GM21526 (cell line): ENCODE results near the gene HCN3.
A peak's percentile ranks its signal among the peaks of the same experiment; 100 is the strongest.

ENCODE experiments used
- ATAC-seq: cut with Tn5 transposase; IDR thresholded peaks from one replicate; pipeline ENCODE4 v1.9.1; 2021; ENCODE audit warnings: moderate library complexity; ENCODE audit not compliant: unreplicated experiment, low FRiP score

The HCN3 gene

DNA sequence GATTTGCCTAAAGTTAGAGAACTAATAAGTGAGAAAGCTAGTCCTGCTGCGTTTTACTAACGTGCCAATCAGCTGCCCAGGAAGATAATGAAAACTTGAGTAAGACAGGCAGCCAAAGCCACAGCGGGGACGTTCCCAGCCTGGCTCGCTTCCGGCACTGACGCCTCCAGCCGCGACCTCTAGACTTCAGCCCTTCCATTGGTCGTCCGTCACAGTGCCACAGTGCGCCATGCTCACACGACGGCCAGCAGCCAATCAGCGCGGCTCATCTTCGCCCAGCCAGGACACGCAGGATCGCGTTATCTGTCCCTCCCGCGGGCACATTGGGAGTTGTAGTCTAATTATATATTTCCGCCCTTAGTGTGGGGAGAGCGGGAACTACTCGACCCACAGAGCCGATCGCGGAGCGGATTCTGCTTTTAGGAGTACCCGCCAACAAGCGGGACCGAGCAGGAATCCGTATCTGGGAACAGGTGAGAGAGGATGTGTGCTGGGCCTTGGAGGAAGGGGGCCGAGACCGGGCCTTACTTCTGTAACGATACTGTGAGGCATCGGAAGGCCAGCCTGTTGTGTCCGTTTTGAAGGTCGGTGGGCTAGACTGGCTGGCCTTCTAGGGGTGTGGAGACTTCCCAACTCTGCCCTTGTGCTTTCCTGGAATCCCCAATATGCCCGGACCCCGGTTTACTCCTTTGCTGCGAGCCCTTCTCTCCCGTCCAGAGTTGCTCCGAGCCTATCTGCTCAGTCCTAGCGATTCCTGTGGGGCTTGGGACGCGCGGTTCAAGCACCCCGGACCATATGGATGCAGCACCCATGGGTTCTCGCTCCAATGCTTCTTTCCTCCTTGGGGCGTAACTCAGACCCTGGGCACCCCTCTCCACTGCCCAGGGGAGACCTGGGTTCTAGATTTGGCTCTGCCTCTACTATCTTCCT lies 31.5 kb downstream of the HCN3 start, which contains the start of gene FDPS:
Gene FDPS (plus strand): TSS at position 374 of the 930 bp plus-strand sequence. CDS start 924 bp downstream, outside the sequence.
- peak; percentile 93 for ATAC-seq

DNA sequence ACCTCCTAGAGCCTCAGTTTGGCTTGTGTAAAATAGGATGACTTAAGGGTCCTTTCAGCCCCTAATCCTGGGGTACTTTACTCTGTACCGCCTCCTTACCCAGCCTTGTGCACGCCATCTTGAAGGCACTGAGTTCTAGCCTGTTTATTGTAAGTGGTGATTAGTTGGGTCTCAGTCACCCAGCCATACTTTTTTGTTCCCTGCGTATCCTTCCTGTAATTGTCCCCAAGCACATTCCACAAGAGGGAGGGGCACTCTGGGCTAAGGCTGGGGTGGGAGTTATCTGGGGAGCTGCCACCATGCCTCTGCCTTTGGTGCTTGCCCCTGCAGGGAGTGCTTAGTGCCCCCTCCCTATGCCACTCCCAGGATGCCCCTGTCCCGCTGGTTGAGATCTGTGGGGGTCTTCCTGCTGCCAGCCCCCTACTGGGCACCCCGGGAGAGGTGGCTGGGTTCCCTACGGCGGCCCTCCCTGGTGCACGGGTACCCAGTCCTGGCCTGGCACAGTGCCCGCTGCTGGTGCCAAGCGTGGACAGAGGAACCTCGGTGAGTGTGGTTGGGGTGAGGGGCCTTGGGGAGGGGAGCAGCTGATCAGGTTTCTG lies 32.3 kb downstream of the HCN3 start:
- no peak for ATAC-seq

DNA sequence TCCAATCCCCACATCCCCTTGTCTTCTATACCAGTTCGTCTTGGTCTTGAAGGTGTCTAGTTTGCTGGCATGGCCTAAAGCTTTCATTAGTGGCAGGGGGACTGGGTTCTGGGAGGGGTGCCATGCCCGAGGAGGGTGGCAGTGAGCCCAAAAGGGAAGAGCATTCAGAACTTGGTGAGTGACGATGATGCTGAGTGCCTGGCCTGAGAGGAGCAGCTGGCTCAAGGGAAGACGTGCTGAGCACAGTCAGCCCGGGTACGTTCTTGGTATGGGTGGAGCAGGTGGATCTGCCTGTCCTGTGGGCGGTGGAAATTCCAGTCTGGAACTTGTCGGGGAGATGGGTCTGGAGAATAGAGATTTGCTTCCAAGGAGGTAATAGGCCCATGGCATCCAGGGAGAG lies 36.0 kb downstream of the HCN3 start:
- no peak for ATAC-seq

DNA sequence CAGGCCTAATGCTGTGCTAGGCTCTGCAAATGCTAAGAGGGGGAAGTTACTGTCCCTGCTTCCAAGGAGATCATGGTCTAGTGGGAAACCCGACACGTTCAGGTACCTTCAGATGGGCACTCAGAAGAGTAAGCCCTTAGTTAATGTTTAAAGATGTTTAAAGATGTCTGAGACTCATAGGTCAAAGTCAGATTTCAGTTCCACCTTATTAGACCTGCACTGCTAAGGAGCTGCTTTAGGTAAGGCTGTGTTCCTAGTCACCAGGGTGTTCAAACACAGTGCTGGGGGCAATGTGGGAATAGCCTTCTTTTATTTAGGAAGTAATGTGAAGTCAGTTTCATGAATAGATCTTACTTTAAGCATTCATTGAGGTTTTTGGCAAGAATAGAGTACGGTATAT lies 39.7 kb downstream of the HCN3 start:
- ATAC-seq, result no peak

DNA sequence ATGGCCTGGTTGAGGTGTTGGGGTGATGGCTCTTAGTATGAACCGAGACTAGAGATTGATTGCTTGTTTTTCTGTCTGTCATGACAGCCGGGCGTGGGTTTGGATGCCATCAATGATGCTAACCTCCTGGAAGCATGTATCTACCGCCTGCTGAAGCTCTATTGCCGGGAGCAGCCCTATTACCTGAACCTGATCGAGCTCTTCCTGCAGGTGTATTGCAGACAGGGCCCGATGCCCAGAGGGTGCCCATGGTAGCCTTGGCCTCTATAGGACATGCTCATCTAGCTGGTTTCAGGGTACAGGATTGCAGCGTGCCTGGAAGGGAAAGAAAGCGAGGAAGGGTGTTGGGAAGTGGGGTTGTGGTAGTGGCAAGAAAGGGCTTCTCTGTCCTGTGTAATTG lies 40.8 kb downstream of the HCN3 start:
- ATAC-seq, result no peak

DNA sequence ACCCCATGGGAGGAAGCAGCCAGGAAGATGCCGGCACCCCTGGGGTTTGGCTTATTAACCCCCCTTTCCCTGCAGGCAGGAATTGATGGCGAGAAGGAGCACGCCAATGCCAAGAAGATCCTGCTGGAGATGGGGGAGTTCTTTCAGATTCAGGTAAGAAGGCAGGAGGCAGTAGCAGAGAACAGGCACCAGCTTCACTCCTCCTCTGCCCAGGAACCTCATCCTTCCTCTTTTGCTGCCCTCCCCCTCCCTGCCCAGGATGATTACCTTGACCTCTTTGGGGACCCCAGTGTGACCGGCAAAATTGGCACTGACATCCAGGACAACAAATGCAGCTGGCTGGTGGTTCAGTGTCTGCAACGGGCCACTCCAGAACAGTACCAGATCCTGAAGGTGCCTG lies 42.3 kb downstream of the HCN3 start:
- ATAC-seq, result no peak

DNA sequence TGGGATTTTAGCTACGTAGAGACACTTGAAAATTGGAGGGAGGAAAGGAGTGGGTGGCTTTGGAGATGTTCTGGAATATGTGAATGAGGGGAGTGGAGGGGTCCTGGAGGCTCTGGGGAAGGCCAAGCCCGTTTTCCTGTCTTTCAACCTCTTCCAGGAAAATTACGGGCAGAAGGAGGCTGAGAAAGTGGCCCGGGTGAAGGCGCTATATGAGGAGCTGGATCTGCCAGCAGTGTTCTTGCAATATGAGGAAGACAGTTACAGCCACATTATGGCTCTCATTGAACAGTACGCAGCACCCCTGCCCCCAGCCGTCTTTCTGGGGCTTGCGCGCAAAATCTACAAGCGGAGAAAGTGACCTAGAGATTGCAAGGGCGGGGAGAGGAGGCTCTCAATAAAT lies 43.0 kb downstream of the HCN3 start:
- ATAC-seq, result no peak

DNA sequence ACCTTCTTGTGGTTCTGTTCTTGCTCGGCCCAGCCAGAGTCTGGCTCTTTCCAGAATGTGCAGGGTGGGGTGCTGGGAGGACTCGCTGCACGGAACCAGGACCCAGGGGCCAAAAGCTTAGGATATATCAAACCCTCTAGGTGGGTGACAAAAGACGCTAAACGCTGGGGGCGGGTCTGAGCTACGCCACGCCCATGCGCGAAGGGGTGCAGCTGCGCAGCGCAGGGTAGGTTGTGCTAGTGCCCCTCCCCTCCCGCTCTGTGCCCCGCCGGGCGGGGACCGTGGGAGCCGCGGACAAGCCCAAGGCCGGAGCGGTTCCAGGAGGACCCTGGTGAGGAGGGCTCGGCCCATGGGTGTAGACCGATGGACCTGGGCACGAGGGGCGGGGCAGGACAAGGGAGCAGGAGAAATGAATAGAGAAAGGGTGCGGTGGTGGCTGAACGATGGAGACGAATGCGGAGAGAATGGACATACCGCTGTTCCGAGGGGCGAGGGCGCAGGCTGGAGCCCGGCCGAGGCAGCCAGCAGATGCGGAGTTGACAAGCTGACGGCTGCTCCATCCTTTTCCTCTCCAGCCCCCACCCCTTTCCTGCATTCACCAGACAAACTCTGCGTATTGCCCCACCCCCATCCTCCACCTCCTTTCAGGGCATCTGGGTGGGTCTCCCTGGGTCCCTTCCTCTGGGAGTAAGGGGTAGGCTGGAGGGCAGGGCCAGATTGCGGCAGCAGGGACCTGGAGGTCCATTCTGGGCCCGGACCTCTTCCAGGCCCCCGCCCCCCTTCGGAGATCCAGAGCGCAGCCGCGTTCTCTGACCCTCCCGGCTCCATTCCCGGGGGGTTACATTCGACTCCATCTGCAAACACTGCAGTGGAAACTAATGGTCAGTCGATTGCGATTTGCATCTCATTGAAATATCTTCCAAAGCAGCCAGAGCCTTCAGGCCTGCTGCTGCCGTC lies 43.7 kb downstream of the HCN3 start, which contains the start of gene RUSC1:
Gene RUSC1 (plus strand): TSS at position 234 of the 957 bp plus-strand sequence. CDS start 880 bp downstream, outside the sequence.
- no peak for ATAC-seq

DNA sequence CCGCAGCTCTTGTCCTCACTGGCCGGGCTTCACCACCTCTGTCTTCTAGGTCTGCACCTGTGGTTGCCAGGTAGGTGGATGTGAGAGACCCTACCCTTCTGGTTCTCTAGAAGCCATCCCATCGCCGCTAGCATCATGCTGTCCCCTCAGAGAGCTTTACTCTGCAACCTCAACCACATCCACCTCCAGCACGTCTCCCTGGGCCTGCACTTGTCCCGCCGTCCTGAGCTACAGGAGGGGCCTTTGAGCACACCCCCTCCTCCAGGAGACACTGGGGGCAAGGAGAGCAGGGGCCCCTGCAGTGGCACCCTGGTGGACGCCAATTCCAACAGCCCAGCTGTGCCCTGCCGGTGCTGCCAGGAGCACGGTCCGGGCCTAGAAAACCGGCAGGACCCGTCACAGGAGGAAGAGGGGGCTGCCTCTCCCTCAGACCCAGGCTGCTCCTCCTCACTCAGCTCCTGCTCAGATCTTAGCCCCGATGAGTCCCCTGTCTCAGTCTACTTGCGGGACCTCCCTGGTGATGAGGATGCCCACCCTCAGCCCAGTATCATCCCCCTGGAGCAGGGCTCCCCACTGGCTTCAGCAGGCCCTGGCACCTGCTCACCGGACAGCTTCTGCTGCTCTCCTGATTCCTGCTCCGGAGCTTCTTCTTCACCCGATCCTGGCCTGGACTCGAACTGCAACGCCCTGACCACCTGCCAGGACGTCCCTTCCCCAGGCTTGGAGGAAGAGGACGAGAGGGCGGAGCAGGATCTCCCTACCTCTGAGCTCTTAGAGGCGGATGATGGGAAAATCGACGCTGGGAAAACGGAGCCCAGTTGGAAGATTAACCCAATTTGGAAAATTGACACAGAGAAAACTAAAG lies 44.6 kb downstream of the HCN3 start:
- ATAC-seq, result no peak

DNA sequence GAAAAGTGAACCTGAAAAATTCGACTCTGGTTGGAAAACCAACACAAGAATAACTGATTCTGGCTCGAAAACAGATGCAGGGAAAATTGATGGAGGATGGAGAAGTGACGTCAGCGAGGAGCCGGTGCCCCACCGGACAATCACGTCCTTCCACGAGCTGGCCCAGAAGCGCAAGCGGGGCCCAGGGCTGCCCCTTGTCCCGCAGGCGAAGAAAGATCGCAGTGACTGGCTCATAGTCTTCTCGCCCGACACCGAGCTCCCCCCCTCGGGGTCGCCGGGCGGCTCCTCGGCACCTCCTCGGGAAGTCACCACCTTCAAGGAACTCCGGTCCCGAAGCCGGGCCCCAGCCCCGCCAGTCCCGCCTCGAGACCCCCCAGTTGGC lies 45.3 kb downstream of the HCN3 start:
- no peak for ATAC-seq

DNA sequence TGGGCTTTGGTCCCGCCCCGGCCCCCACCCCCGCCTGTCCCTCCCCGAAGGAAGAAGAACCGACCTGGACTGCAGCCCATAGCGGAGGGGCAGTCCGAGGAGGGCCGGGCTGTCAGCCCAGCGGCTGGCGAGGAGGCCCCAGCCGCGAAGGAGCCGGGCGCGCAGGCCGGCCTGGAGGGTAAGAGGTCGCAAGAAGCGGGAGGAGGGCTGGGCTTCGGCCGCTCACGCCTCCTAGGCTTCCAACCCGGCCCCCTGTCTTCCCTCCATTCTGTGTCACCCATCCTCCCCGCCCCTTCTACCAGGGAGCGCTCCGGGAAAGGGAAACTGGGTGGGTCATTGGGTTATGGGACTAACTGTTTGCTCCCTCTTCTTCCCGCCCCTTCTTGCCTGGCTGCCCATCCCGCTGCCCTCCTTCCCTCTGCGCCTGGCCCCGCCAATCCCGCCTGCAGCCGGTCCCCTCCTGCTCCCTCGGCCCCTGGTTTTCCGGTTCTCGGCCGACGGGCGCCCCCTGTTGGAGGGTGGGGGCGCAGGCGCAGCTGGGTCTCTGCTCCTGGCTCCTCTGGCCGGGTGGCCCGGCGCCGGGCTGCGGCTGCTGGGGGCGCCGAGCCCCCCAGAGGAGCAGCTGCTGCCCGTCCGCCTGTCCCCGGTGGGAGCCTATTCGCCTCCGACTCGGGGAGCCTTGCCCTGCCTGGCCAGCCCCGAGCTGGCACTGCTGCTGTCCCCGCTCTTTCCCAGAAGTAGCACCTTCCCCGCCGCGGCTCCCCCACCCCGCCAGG lies 45.9 kb downstream of the HCN3 start:
- peak; percentile 37 for ATAC-seq

DNA sequence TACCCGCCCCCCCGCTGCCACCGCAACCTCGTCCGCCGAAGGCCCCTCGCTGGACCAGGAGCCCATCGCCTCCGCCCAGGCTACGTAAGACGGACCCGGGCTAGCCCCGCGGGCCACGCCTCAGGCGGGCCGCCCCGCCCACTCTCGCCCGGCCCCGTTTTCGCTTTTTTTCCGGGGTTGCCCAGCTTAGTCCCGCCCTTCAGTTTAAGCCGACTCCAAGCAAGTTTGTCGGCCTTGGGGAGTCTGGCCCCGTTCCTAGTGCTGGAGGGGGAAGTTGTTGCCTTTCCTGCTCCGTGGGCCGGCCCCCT lies 46.4 kb downstream of the HCN3 start:
- peak; percentile 32 for ATAC-seq

DNA sequence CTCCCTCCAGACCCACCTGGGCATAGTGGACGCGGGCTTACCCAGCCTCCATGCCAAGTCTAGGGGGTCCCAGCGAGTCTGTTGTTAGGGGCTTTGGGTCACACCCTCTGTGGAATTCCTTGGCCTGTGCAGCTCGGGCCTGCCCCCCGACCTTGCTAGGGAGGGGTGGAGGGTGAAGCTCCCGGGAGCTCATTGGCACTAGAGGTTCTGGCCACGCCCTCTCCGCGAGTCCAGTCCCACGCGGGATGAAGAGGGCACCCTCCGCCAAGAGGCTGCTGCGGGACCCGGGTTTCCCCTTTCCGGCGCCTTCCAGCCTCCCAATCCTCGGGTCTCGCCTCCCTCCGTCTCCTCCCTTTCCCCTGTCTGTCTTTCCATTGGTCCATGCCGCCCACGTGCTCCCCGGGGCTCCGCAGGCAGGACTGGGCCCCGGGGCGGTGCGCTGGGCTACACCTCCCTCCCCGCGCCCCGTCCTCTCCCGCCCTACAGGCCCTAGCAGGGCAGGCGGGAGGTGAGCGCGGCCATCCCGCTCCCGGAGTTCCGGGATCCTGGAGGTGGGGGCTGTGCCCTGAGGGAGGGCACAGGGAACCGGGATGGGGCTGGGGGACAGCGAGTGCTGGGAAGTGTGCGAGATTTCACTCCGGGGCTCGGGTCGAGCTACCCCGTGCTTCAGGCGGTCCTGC lies 46.9 kb downstream of the HCN3 start:
- ATAC-seq, result peak; percentile 51

DNA sequence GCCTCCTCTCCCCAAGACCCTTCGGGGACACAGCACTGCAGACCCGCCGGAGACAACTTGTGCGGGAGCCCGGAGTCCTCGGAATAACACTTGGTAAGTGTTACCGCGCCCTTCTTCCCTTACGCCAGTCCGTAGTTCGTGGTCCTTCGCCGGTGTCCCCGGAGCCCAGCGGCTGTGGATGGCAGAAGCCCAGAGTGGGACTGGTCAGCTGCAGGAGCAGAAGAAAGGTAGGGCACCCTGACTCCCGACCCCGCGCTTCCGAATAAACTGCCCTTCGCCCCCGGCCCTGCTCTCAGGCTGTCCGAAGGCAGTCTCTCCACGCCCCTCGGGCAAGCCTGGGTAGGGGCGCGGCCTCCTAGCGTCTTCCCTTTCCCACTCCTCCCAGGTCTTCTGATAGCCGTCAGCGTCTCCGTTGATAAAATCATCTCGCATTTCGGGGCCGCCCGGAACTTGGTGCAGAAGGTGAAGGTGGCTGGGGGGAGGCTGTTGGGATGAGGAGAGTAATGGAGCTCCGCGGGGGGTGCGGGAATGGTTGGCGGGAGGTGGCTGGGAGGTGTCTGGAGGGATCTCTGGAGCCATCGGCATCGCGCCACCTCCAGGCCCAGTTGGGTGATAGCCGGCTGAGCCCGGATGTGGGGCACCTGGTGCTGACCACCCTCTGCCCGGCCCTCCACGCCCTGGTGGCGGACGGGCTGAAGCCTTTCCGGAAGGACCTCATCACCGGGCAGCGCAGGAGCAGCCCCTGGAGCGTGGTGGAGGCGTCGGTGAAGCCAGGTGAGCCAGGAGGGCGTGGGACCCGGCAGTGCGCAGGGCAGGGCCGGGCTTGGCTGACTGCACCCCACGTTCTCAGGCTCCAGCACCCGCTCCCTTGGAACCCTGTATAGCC lies 47.7 kb downstream of the HCN3 start:
- ATAC-seq, result no peak

DNA sequence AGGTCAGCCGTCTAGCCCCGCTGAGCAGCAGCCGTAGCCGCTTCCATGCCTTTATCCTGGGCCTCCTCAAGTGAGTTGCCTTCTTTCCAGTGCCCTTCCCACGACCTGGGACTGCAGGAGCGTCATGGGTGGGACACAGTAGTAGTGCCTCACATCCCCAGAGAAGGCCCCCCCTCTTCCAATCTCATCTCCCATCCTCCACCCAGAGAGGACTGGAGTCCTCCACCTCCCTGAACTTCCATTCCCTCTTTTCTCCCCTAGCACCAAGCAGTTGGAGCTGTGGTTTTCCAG lies 48.3 kb downstream of the HCN3 start:
- no peak for ATAC-seq

DNA sequence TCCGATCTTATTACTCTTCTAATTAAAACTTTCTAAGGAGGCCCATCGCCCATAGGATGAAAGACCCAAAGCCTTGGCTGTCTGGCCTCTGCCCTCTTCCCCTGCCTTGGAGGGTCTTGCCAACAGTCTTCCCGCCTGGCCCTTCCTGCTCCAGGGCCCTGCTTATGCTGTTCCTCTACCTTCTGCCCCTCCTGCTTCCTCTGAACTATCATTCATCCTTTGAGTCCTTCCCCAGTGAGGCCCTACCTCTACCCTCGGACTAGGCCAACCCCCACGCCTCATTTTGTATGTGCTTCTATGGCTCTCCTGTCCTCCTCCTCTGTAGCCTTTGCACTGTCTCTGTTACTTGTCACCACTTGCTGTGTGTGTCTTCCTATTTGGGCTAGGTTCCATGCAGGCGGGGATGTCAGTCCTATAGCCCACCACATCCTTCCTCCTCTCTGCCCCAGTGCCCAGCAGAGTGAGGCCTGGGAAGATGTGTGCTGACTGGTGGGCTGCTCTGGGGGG lies 48.8 kb downstream of the HCN3 start:
- no peak for ATAC-seq

DNA sequence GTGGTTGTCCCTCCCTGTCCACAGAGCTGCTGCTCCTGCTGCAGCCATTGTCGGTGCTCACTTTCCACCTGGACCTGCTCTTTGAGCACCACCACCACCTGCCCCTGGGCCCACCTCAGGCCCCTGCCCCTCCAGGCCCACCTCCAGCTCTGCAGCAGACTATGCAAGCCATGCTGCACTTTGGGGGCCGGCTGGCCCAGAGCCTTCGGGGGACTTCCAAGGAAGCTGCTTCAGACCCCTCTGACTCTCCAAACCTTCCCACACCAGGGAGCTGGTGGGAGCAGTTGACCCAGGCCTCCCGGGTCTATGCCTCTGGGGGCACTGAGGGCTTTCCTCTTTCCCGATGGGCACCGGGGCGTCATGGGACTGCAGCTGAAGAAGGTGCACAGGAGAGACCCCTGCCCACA lies 49.4 kb downstream of the HCN3 start:
- no peak for ATAC-seq

DNA sequence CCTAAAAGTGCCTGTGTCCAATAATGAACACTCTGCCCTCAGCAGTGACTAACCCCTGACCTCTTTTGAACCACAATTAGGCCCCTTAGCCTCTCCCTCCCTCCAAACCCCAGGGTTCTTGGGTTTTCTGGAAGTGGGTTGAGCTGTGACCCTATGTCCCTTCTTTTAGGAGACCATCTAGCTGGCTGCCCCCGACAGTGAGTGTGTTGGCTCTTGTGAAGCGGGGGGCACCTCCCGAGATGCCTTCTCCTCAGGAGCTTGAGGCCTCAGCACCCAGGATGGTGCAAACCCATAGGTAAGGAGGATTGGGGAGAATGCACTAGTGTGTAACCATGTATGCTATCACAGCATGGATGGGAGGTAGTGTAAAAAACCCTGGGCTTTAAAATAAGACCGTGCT lies 50.7 kb downstream of the HCN3 start:
- ATAC-seq, result no peak
